Thoracic aorta (tissue), 2 donors: ENCODE measurements around the gene MAP1LC3B. TPM values are rescaled to one million over a fixed set of nuclear protein-coding genes. Genes with fewer than 3 reads are reported as not detected.
A peak's percentile ranks its signal among the peaks of the same experiment; 100 is the strongest.

ENCODE experiments used
- ATAC-seq: fragments of 150-250 bp; one replicate; pipeline ENCODE4 v1.8.0; 2017; ENCODE audit warnings: low read depth; ENCODE audit not compliant: insufficient number of reproducible peaks, low FRiP score
- DNase-seq: peaks from one replicate; pipeline ENCODE4 v3.0.0-alpha.2; 2020; ENCODE audit warnings: low spot score
- H3K27ac ChIP-seq, 2 donors: fragments of 200-600 bp; sonication (generic); 1 replicate in 1 of 2; 2 replicates in 1 of 2; pipeline ENCODE4 v1.5.1; 2016; ENCODE audit warnings: mild to moderate bottlenecking in 2 of 2, moderate library complexity in 2 of 2
- H3K27me3 ChIP-seq: fragments of 200-600 bp; sonication (generic); replicated peaks from 2 replicates; pipeline ENCODE4 v1.6.0; 2016; ENCODE audit warnings: mild to moderate bottlenecking; ENCODE audit not compliant: insufficient read depth
- H3K36me3 ChIP-seq: fragments of 200-600 bp; sonication (generic); one replicate; pipeline ENCODE4 v1.5.1; 2016
- H3K4me1 ChIP-seq, 2 donors: fragments of 200-600 bp; sonication (generic); 1 replicate in 1 of 2; 2 replicates in 1 of 2; pipeline versions ENCODE4 v1.5.1 to v1.6.0; 2016; ENCODE audit warnings: low read depth in 2 of 2, mild to moderate bottlenecking in 1 of 2; ENCODE audit not compliant: control insufficient read depth in 1 of 2
- H3K4me3 ChIP-seq: fragments of 200-600 bp; sonication (generic); 2 replicates; pipeline ENCODE4 v1.5.1; 2016; ENCODE audit warnings: mild to moderate bottlenecking
- H3K9me3 ChIP-seq: fragments of 200-600 bp; sonication (generic); 2 replicates; pipeline ENCODE4 v1.5.1; 2016
- total RNA-seq, 2 donors: library from RNA; depleted of rRNA; stranded (reverse); fragments of >200 nt; gene quantifications; one replicate each; pipeline versions ENCODE4 v1.1.0 to v1.2.3, GENCODE V29; 2016
- TF ChIP-seq, protein P1 (sequence below): fragments of 200-600 bp; sonication (generic); IDR thresholded peaks from one replicate; pipeline ENCODE4 v1.5.1; 2019; ENCODE audit warnings: antibody characterized with exemption

The MAP1LC3B gene
- total RNA-seq, 2 donors from 2014 or later: 65.4 to 80.4 TPM

DNA sequence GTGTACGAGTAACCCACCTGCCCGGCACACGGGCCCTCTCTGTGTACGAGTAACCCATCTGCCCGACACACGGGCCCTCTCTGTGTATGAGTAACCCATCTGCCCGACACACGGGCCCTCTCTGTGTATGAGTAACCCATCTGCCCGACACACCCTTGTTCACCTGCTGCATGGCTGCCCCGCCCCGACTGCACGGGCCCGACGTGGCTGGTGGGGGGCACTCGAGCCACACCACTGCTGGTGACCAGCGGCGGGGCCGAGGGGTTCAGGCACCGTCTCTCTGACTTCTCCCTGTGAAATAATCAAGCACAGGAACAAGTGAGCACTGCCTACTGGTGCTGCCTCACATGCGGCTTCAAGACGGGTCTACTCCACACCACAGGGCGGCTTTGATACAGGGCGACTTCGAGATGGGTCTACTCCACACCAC, 22.1 kb downstream of the MAP1LC3B start:
- ATAC-seq (no peak), DNase-seq (no peak)
- TF ChIP-seq, protein P1, sequence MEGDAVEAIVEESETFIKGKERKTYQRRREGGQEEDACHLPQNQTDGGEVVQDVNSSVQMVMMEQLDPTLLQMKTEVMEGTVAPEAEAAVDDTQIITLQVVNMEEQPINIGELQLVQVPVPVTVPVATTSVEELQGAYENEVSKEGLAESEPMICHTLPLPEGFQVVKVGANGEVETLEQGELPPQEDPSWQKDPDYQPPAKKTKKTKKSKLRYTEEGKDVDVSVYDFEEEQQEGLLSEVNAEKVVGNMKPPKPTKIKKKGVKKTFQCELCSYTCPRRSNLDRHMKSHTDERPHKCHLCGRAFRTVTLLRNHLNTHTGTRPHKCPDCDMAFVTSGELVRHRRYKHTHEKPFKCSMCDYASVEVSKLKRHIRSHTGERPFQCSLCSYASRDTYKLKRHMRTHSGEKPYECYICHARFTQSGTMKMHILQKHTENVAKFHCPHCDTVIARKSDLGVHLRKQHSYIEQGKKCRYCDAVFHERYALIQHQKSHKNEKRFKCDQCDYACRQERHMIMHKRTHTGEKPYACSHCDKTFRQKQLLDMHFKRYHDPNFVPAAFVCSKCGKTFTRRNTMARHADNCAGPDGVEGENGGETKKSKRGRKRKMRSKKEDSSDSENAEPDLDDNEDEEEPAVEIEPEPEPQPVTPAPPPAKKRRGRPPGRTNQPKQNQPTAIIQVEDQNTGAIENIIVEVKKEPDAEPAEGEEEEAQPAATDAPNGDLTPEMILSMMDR: no peak
- Histone ChIP-seq H3K9me3 (no peaks in the 10 kb centered on the region), H3K27me3 (no peaks in the 10 kb centered on the region), H3K36me3 (peaks cover 78% of the 10 kb centered on the region), H3K4me1 (no peaks in the 10 kb centered on the region), H3K4me3 (no peak overlapping the region), H3K27ac (no peak overlapping the region)

DNA sequence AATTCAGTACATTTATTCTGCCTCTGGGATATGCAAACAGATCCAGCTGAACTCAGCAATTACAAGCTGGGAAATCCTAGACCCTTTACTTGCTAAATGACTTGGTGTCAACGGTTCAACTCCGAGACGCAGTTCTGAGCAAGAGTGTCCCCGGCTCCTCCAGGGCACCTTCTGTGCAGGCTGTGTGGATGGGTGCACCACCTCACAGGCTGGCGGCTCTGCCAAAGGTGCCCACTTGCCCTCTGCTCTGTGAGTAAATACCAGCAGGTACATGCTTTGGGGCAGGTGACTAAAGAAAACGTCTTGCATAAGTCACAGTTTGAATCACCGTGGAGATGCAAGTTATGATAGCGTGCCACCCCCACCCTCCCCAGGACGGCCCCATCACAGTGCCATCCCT, 23.3 kb downstream of the MAP1LC3B start:
- TF ChIP-seq, protein P1: no peak
- ATAC-seq (no peak), DNase-seq (no peak)
- no peaks in the 10 kb centered on the region for H3K4me1 ChIP-seq
- H3K27ac ChIP-seq: no peak overlapping the region
- no peaks in the 10 kb centered on the region for H3K9me3 ChIP-seq
- H3K27me3 ChIP-seq: no peaks in the 10 kb centered on the region
- no peak overlapping the region for H3K4me3 ChIP-seq
- peaks cover 74% of the 10 kb centered on the region for H3K36me3 ChIP-seq

DNA sequence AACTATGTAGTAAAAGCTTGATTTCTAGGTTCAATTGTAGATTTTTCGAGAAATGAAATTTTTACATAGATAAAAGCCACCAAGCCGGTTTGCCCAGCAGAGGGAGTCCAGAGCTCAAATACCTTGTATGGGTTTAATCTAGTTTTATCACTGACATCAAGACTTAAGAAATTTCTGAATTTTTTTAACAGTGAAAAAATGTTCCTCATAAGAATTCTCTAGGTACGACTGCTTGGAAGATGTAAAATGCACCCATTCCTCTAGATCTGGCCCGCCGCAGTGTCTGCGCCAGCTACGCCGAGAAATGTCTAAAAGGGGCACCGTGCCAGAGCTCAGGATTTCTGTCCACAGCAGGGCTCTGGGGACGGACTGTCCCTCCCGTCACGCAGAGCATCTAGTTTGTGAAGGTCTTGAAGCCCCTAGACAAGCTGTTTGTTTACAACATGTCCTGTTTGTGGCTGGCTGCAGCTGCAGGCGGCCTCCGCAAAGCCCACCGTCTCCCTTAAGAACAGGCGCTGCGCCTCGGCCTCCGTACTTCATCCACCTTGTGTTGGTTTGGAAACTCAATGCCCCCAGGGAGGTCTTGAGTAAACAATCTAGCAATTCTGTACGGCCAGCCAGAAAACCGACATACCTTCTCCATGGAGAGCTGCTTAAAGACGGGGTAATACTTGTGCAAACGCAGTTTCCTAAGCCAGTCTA, 24.8 kb downstream of the MAP1LC3B start:
- Histone ChIP-seq H3K27me3 (no peaks in the 10 kb centered on the region), H3K9me3 (no peaks in the 10 kb centered on the region), H3K36me3 (peaks cover 65% of the 10 kb centered on the region), H3K27ac (no peak overlapping the region), H3K4me3 (no peak overlapping the region), H3K4me1 (no peaks in the 10 kb centered on the region)
- no peak for DNase-seq
- ATAC-seq: no peak
- TF ChIP-seq, protein P1: peak; percentile 68

DNA sequence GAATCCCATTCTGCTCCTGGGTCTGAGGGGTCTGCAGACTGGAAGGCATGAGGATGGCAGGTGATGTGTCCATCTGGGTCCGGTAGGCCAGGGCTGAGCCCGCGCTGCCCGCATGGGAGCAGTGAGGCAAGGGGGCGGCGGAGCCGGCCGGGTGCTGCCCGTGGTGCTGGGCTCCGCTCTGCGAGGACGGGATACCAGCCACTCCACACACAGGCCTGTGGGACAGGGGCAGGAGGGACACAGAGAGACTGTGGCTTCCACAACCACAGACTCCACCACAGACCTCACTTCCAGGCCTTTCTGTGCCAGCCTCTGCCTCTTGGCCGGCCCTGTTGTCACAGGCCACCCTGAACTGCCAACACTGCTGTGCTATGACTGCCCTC, 25.4 kb downstream of the MAP1LC3B start:
- Histone ChIP-seq H3K4me1 (no peaks in the 10 kb centered on the region), H3K9me3 (no peaks in the 10 kb centered on the region), H3K27ac (no peak overlapping the region), H3K36me3 (peaks cover 63% of the 10 kb centered on the region), H3K4me3 (no peak overlapping the region), H3K27me3 (no peaks in the 10 kb centered on the region)
- TF ChIP-seq, protein P1: no peak
- no peak for DNase-seq
- no peak for ATAC-seq

DNA sequence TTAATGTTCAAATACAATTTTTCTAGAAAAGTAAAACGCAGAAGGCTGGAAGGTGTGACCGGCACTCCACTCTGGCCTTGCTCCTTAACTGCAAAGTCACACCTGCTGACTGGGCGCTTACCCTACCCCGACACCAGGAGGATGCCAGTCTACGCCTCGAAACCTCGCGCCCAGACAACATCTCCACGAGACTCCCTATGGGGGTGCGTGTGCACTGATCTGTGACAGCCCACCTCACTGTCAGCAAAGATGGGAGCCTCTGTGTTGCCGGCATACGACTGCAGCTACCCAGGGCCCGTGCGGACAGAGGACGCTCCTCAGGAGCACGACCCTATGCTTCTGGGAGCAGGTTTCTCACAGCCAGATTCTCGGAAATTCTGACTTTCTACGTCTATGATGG, 26.1 kb downstream of the MAP1LC3B start:
- Histone ChIP-seq H3K27ac (no peak overlapping the region), H3K4me3 (no peak overlapping the region), H3K36me3 (peaks cover 60% of the 10 kb centered on the region), H3K27me3 (no peaks in the 10 kb centered on the region), H3K4me1 (no peaks in the 10 kb centered on the region), H3K9me3 (no peaks in the 10 kb centered on the region)
- no peak for ATAC-seq
- DNase-seq: no peak
- TF ChIP-seq, protein P1: no peak
